Prostate gland (tissue), 2 donors: ENCODE measurements around the gene FARS2. TPM values are rescaled to one million over a fixed set of nuclear protein-coding genes. Genes with fewer than 3 reads are reported as not detected.
"Not testable (repeated sequence)": the region's sequence is repeated elsewhere in the genome, so short reads cannot be mapped to it uniquely, and the experiment has no call there.

Source experiments
- DNase-seq: peaks from one replicate; pipeline ENCODE4 v3.0.0-alpha.2; 2019; ENCODE audit warnings: low spot score
- H3K27ac ChIP-seq, 2 donors: fragments of 200-600 bp; sonication (generic); 2 replicates each; pipeline ENCODE4 v1.5.1; 2017 to 2019
- H3K27me3 ChIP-seq: fragments of 200-600 bp; sonication (generic); replicated peaks from 2 replicates; pipeline ENCODE4 v1.5.1; 2019; ENCODE audit not compliant: insufficient read depth
- H3K36me3 ChIP-seq, 2 donors: fragments of 200-600 bp; sonication (generic); 1 replicate in 1 of 2; 2 replicates in 1 of 2; pipeline versions ENCODE4 v1.5.1 to v1.8.1; 2017 to 2019
- H3K4me1 ChIP-seq: fragments of 200-600 bp; sonication (generic); replicated peaks from 2 replicates; pipeline ENCODE4 v1.5.1; 2019
- H3K4me3 ChIP-seq, 2 donors: fragments of 200-600 bp; sonication (generic); 2 replicates each; pipeline ENCODE4 v1.5.1; 2017 to 2019
- H3K9me3 ChIP-seq: fragments of 200-600 bp; sonication (generic); 2 replicates; pipeline ENCODE4 v1.5.1; 2017
- CTCF ChIP-seq, 4 experiments: fragments of 200-600 bp in 2 of 4; fragments of 450-650 bp in 2 of 4; sonication (generic) in 2 of 4; IDR thresholded peaks; 1 replicate in 3 of 4; 2 replicates in 1 of 4; pipeline ENCODE4 v1.5.1; 2016 to 2019; ENCODE audit warnings: antibody characterized with exemption in 4 of 4, mild to moderate bottlenecking in 2 of 4, moderate library complexity in 2 of 4
- POLR2A ChIP-seq: fragments of 450-650 bp; IDR thresholded peaks from one replicate; pipeline ENCODE4 v1.6.1; 2016; ENCODE audit warnings: antibody characterized with exemption, mild to moderate bottlenecking
- POLR2AphosphoS5 ChIP-seq: sonication (generic); formaldehyde crosslinking; IDR thresholded peaks from one replicate; pipeline ENCODE4 v1.6.1; 2017; ENCODE audit warnings: antibody characterized with exemption
- WGBS: methylation state at CpG from one replicate; pipeline ENCODE4 v1.1.5; 2018; 5-methylcytosine and 5-hydroxymethylcytosine counted together
- intact Hi-C: fragments of 100-400 bp; cut with DNase I; formaldehyde crosslinking; loops from one replicate; pipeline ENCODE4 v1.14.2; 2022
- total RNA-seq, 2 donors: library from RNA; depleted of rRNA; stranded (reverse); fragments of >200 nt; gene quantifications; one replicate each; pipeline ENCODE4 v1.1.0, GENCODE V29; 2016

FARS2 gene
- total RNA-seq, 2 donors from 2014 or later: 11.6 to 19.5 TPM

- no peaks in the 10 kb centered on the region for H3K36me3 ChIP-seq
- H3K27ac ChIP-seq: no peak overlapping the region
- H3K27me3 ChIP-seq: no peaks in the 10 kb centered on the region
- intact Hi-C loops: no loop called here
- no peak for DNase-seq
- WGBS: 94% methylated on average over 17 of the region's 17 CpGs
- no peaks in the 10 kb centered on the region for H3K9me3 ChIP-seq
- H3K4me3 ChIP-seq: no peak overlapping the region
- TF ChIP-seq POLR2AphosphoS5 (no peak), POLR2A (no peak), CTCF (IDR thresholded peaks at IDR 0.05) (no peak)
- H3K4me1 ChIP-seq: no peaks in the 10 kb centered on the region
Observed at GRCh38 chr6:5652406-5653137, 391.3 kb downstream of the FARS2 start.

- intact Hi-C loops: no loop called here
- Histone ChIP-seq H3K27me3 (no peaks in the 10 kb centered on the region), H3K4me1 (no peaks in the 10 kb centered on the region), H3K4me3 (no peak overlapping the region), H3K9me3 (no peaks in the 10 kb centered on the region), H3K27ac (no peak overlapping the region), H3K36me3 (no peaks in the 10 kb centered on the region)
- no peak for DNase-seq
- TF ChIP-seq POLR2A (no peak), POLR2AphosphoS5 (no peak), CTCF (IDR thresholded peaks at IDR 0.05) (no peak)
- 78% methylated on average over 5 of the region's 5 CpGs for WGBS
Observed at GRCh38 chr6:5653801-5654200, 392.5 kb downstream of the FARS2 start.

- Histone ChIP-seq H3K27ac (no peak overlapping the region), H3K27me3 (no peaks in the 10 kb centered on the region), H3K4me3 (no peak overlapping the region), H3K36me3 (no peaks in the 10 kb centered on the region), H3K4me1 (no peaks in the 10 kb centered on the region), H3K9me3 (no peaks in the 10 kb centered on the region)
- TF ChIP-seq CTCF (IDR thresholded peaks at IDR 0.05) (no peak), POLR2AphosphoS5 (no peak), POLR2A (no peak)
- WGBS: 88% methylated on average over 3 of the region's 3 CpGs
- intact Hi-C loops: no loop called here
- no peak for DNase-seq
Observed at GRCh38 chr6:5656226-5656625, 394.9 kb downstream of the FARS2 start.

- H3K4me3 ChIP-seq, intact Hi-C loops, H3K27ac ChIP-seq, DNase-seq, H3K4me1 ChIP-seq, H3K9me3 ChIP-seq, H3K36me3 ChIP-seq, H3K27me3 ChIP-seq: not testable (repeated sequence)
- 94% methylated on average over 6 of the region's 6 CpGs for WGBS
Observed at GRCh38 chr6:5656695-5657094, 395.4 kb downstream of the FARS2 start.

- H3K27me3 ChIP-seq: no peaks in the 10 kb centered on the region
- intact Hi-C loops: no loop called here
- H3K4me1 ChIP-seq: no peaks in the 10 kb centered on the region
- 88% methylated on average over 9 of the region's 9 CpGs for WGBS
- H3K27ac ChIP-seq: no peak overlapping the region
- no peak overlapping the region for H3K4me3 ChIP-seq
- no peak for DNase-seq
- H3K36me3 ChIP-seq: no peaks in the 10 kb centered on the region
- H3K9me3 ChIP-seq: no peaks in the 10 kb centered on the region
- TF ChIP-seq CTCF (IDR thresholded peaks at IDR 0.05): no peak
- no peak for TF ChIP-seq POLR2A
- TF ChIP-seq POLR2AphosphoS5: no peak
Observed at GRCh38 chr6:5657684-5658430, 396.5 kb downstream of the FARS2 start.
